Amniotic stem cell (primary cell): Measurements from ENCODE around the gene SHMT1.
"Not testable (repeated sequence)": the region's sequence is repeated elsewhere in the genome, so short reads cannot be mapped to it uniquely, and the experiment has no call there.

Experiments
- DNase-seq: peaks from one replicate; lab custom pipeline; 2025; lab: John Stamatoyannopoulos, UW

Gene SHMT1

DNA sequence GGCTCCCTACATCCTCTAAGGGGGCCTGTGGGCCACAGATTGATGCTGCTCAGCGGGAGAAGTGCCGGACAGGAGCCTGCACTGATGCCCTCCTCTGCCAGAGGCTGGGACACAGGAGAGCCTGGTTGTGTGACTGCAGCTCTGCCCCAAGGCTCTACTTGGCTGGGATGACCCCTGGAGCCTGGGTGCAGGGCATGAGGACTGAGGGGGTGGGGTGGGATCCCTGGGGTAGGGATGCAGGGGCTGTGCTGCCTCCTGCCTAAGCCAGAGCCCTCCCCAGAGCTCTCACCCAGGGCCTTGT, 14.8 kb upstream of the SHMT1 start:
- DNase-seq = no peak

DNA sequence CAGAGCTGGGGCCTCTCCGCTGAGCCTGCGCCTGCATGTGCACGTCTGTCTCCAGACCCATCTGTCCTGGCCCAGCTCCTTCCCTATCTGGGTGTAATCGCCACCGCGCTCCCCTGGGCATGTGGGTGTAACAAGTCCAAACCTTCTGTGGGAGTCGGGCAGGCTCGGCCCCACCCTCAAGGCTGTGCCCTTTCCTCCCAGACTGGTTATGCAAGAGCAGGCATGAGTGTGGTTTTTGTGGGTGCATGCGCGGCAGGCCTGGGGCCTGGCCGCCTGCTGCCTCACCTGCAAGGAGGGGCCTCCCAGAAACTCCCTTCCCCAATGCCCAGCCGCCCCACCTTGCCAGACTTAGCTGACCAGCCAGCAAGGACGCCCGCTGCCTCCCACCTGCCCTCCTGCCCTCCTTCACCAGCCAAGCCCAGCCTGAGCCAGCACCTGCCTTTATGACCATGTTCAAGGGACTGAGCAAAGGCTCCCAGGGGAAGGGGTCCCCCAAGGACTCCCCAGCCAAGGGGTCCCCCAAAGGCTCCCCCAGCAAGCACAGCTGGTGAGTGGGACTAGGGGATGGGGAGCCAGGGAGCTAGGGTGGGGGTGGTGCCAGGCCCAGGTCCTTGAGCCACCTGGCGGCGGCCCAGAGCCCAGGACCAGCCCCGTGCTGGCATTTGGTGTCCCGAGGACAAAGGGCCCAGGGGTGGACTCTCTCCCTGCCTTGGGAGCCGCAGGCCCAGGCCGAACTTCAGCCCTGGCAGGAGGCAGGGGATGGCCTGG, 14.3 kb upstream of the SHMT1 start, which contains the start of gene EVPLL:
Gene EVPLL (plus strand): TSS at position 342 of the 768 bp plus-strand sequence. CDS start 3,160 bp downstream, outside the sequence.
- DNase-seq = no peak

DNA sequence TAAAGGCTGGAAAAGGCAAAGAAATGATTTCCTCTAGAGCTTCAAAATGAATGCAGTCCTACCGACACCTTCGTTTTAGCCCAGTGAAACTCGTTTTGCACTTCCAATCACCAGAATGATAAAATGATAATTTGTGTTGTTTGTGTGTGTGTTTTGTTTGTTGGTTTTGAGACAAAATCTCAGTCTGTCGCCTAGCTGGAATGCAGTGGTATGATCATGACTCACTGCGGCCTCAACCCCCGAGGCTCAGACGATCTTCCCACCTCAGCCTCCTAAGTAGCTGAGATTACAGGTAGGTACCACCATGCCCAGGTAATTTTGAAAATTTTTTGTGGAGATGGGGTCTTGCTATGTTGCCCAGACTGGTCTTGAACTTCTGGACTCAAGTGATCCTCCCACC, 10.9 kb upstream of the SHMT1 start:
- DNase-seq = no peak

DNA sequence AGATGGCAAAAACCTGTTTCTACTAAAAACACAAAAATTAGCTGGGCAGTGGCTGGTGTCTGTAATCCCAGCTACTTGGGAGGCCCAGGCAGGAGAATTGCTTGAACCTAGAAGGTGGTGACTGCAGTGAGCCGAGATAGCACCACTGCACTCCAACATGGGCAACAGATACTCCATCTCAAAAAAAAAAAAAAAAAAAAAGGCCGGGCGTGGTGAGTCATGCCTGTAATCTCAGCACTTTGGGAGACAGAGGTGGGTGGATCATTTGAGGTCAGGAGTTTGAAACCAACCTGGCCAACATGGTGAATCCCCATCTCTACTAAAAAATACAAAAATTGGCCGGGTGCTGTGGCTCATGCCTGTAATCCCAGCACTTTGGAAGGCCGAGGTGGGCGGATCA, 9.8 kb upstream of the SHMT1 start:
- DNase-seq = not testable (repeated sequence)

DNA sequence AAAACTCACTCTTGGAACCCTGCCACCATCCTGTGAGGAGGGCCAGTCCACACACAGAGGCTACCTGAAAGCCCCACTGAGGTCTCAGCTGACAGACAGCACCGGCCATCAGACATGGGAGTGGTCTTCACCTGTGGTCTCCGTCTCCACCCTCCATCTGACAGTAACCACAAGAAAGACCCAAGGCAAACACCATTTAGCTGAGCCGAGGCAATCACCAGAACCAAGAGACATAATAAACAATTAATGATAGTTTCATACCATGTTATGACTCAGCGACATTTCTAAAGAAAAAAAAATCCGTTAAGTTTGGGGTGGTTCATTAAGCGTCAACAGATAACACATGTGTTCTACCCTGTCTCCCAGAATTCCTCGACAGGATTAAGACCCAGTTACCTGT, 8.1 kb upstream of the SHMT1 start:
- no peak for DNase-seq

DNA sequence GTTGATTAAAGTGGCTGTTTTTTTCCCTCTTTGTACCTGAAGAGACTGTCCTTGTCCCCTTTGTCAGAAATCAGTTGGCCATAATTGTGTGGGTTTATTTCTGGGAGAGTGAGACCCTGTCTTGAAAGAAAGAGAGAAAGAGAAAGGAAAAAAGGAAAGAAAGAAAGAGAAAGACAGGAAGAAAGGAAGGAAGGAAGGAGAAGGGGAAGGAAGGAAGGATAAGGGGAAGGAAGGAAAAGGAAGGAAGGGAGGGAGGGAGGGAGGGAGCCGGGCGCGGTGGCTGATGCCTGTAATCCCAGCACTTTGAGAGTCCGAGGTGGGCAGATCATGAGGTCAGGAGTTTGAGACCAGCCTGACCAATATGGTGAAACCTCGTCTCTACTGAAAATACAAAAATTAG, 7.4 kb upstream of the SHMT1 start:
- no peak for DNase-seq

DNA sequence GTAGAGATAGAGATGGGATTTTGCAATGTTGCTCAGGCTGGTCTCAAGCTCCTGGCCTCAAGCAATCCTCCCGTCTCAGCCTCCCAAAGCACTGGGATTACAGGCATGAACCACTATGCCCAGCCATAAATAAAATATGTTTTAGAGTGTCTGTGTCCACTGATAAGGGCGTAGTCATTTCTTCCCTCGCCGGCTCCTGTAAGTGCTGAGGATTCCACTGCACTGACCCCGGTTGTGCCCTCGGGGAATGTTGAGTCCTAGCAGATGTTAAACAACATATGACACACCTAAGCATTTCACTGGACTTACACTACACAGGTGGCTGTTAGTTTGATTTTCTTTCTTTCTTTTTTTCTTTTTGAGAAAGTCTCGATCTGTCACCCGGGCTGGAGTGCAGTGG, 5.6 kb upstream of the SHMT1 start:
- DNase-seq = no peak

DNA sequence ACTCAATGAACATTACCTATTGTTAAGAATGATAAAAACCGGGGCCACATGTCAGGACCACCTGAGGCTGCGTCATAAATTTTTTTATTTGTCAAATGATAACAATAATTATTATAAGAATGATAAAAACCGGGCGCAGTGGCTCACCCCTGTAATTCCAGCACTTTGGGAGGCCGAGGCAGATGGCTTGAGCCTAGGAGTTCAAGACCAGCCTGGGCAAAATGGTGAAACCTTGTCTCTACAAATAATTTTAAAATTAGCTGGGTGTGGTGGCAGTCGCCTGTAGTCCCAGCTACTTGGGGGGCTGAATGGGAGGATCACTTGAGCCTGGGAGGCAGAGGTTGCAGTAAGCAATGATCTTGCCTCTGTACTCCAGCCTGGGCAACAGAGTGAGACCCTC, 816 bp upstream of the SHMT1 start:
- DNase-seq = no peak

DNA sequence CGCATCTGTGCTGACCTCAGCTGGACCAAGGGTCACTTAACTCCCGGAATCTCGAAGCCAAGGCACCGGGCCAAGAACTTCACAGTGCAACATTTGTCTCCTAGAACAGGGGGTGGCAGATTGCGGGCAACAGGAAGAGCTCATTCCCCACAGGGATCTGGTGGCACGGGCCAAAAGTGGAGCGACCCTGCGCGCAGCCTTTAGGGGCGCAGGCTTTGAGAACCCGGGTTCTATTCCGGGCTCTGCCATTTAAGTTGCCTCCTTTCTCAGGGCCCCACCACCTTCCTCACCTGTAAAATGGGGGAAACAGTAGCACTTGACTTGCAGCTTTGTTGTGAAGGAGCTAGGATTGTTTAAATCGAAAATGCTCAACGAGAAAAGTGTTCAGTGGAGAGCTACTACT, 651 bp downstream of the SHMT1 start:
- DNase-seq = no peak

DNA sequence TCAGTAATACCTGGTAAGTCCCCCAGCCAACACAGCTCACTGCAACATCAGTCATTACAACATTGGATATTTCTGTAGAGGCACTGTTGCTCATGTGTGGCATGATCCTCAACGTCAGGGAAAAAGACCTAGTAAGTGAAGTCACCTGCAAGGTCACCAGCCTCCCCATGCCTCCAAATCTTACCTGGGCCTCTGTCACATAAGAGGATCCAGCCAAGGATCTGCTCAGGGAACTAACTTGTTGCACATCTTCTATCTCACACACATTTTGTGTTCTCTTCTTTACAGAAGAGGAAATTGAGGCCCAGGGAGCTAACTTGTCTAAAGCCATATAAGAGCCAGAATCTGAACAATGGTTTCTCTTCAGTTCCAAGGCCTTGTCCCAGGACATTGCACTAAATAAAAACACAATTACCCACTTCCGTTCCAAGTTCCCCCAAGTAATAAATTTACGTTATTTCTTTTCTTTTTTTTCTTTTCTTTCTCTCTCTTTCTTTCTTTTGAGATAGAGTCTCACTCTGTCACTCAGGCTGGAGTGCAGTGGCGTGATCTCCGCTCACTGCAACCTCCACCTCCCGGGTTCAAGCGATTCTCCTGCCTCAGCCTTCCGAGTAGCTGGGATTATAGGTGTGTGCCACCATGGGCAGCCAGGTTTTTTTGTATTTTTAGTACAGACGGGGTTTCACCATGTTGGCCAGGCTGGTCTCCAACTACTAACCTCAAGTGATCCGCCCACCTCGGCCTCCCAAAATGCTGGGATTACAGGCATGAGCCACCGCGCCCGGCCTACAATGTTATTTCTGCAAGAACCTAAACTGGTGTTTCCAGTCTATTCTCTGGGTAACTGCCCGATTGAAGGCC, 1.3 kb downstream of the SHMT1 start:
- DNase-seq = no peak

DNA sequence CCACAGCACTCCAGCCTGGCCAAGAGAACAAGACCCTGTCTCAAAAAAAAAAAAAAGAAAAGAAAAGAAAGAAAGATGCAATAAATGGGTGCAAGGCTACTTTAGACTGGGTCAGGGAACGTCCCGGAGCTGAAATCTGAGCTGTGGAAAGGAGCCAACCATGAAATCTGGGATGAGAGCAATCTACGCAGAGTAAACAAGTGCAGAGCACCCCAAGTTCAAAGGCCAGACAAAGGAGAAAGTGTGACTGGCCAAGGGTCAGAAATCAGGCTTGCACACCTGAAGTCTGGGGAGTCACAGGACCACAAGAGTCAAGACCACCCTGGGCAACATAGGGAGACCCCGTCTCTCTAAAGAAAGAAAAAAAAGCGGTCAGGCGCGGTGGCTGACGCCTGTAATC, 2.8 kb downstream of the SHMT1 start:
- DNase-seq = no peak

DNA sequence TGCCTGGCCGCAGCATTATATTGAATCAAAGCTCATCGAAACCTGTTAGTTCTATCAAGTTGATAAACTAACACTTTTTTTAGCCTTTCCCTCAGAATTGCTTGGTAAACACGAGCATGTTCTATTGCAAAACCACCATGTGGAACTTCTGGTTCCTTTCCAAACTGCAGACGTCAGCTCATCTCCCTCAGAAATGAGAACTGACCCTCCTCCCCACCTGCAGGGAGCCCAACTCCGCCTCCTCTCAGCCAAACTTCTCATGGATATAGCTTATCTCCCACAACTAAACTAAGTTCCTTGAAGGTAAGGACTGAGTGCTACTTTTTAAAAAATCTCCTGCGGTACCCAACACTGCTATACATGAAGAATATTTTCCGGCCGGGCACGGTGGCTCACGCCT, 6.7 kb downstream of the SHMT1 start:
- no peak for DNase-seq

DNA sequence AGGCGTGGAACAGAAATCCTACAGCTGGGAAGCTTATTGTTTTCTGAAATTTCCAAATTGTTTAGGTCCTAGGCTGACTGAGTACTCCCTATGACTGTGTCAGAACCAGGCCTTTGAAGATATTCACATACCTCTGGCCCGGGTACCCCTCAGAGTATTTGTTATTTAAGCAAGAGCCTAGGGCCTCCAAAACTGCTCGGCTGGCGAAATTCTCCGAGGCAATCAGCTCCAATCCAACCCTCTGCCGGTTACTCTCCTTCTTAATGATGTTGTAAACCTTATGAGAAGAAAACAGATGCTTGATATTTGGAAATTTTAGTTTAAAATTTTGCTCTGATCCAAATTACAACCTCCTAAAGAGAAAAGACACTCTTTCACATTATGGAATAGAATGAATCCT, 9.8 kb downstream of the SHMT1 start:
- no peak for DNase-seq

DNA sequence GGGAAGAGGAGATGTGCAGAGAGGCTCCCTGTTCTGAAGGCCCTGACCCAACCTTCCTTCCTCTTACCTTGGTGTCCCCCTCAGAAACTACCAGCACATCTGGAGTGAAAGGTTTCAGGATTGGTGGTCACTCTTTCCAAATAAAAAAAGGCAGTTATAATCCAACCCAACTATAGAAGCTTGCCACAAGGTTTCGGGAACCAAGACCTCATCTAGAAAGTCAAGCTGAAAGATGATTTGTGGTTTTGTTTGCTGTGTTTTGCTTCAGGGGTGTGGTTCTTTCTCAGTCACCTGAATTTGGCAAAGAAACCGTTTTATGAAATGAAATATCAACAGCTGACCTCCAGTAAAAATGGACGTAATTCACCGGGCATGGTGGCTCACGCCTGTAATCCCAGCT, 19.3 kb downstream of the SHMT1 start:
- DNase-seq = no peak

DNA sequence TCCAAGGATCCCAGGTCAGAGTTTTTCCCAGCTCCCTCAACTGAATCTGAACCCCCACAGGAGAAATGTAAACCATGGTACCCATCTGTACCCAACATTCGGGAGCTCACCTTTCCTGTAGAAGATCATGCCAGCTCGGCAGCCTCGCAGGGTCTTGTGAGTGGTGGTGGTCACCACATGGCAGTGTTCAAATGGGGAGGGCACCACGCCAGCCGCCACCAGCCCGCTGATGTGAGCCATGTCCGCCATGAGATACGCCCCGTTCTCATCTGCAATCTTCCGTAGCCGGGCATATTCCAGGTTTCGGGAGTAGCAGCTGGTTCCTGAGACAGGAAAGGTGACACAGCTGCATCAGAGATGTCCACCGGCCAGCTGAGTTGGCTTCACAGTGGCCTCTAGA, 23.4 kb downstream of the SHMT1 start:
- no peak for DNase-seq

DNA sequence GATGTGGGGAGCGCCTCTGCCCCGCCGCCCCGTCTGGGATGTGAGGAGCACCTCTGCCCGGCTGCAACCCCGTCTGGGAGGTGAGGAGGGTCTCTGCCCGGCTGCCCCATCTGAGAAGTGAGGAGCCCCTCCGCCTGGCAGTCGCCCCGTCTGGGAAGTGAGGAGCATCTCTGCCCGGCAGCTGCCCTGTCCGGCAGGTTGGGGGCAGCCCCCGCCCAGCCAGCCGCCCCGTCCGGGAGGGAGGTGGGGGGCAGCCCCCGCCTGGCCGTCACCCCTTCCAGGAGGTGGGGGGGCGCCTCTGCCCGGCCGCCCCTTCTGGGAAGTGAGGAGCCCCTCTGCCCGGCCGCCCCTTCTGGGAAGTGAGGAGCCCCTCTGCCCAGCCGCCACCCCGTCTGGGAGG, 25.2 kb downstream of the SHMT1 start:
- DNase-seq = not testable (repeated sequence)

DNA sequence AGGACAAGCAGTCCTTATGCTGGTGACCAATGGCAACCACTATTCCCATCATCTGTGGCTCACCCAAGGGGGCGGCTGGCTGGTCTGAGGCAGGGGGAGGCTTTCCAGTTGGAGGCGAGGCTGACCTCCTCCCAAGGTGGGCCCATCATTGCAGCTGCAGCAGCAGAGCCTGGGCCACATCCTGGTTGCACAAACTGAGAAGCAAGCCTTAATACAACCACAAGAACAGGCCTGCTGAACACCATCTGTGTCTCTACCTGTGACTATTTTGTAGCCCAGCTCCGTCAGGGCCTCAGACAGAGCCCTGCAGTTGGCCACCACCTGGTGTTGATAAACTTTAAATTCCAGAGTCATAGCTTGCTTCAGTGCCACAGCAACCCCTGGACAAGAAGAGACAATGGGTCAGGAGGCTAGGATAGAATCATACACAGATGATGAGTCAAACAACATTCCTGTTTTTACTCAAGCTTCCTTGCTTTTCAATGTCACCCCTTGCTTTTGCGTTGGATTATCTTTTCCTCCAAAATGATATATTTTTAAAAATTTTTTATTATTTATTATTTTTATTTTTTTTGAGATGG, 30.4 kb downstream of the SHMT1 start:
- no peak for DNase-seq

DNA sequence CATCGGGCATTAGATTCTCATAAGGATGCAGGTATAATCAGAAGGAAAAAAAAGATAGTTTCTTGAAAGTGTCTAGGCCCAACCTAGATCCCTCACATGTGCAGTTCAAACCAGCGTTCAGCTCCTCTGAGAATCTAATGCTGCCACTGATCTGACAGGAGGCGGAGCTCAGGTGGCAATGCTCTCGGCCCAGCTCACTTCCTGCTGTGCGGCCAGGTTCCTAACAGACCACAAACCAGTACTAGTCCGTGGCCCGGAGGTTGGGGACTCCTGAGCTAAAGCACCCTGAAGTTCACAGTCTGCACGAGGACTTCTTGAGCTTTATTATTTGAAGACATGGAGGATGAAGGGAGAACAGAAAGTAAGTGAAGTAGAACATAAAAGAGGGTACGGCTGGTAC, 31.5 kb downstream of the SHMT1 start:
- no peak for DNase-seq

DNA sequence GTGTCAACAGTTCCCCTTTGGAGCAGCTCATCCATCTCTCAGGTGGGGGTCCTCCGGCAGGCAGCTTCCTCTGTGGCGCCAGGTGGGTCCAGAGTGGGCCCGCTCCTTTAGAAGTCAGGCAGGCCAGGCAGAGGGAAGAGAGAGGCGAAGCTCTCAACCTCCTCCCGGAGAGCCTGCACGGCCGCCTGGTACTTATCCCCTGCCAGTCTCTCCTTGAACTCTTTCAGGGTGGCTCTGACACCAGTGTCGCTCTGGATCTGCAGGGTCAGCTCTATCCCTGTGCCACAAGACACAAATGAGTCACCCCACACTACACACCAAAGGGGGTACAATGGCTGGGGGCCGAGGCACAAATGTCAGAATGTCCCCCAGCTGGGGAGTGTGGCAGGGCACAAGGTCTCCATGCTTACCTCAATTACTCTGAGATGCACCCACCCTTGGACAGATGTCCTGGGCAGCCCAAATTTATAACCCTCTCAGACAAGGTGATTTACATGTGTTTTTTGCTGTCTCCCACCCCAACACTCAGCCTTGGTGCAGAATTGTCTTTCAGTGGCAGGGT, 34.6 kb downstream of the SHMT1 start:
- DNase-seq = no peak

DNA sequence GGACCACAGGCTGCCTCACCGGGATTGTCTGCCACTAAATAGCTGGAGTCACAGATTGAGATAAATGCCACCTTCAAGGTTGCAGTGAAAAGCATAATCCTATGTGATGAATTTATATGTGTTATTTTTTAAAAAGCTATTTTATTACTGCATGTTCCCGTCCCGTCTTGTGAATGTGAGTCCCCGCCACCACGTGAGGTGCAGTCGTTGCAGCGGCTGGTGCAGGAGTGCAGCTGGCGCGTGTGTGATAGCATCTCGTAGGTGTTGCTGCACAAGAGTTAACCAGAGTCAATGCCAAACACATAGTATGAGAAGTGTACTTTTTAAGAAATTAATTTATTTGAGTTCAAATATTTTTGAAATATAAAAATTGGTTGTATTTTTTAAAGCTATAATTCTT, 35.8 kb downstream of the SHMT1 start:
- no peak for DNase-seq

DNA sequence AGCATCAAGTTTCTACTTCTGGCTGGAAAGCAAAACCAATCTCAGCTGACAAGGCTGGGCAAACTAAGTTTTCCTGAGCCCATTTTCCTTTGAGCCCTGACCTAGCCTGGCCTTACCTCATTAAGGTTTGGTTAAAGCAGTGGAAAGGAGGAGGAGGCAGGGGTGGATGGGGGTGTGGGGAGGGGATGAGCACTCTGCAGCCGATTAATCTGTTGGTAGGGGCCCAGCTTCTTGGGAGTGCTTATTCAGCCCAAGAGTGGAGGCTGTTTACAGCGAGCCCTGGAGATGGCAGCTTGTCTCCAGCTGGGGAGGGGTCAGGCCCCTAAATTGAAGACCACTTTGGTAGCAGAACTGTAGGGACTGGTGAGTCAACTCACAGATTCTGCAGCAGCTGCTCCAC, 36.3 kb downstream of the SHMT1 start:
- DNase-seq = no peak

DNA sequence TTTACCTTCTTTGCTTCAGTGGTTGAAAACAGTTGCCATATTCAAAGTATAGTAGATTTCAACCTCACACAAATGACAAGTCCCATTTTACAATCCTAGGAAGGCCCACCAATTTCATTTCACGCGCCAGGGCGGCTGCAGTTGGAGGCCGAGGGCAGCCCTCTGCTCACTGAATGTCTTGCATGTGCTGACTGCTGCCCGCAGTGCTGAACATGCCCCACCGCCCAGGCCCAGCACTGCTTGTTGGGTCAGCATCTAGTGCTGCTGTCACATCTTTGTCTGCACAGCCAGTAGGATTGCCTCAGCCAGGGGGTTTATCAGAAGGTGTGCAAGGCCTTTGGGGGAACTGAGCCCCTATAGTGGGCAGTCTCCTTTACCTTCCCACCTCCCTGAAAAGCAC, 36.8 kb downstream of the SHMT1 start:
- no peak for DNase-seq

DNA sequence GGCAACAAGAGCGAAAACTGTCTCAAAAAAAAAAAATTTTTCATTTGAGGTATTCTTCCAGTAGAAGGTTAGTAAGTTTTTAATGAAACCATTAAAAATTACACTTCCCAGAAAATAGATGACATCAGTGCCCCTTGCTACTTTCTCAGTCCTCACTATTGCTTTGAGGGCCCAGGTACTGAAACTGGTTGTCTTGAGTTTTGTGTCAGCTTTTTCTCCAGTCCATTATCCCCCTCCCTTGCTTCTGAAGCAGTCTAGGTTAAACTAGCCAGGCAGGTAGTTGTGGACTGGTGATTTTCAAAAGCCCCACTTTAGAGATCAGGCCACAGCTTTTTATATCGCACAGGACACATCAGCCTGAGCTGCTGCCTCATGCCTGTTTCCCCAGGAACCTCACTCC, 37.3 kb downstream of the SHMT1 start:
- DNase-seq = no peak
